GM12865 (cell line): ENCODE measurements around the gene MAG.

Source experiments
- DNase-seq: peaks from one replicate; pipeline ENCODE4 v3.0.0; 2010; ENCODE audit warnings: low read depth
- H3K4me3 ChIP-seq: 2 replicates; pipeline ENCODE4 v1.5.1; 2011; ENCODE audit warnings: mild to moderate bottlenecking, low read depth, low read length, control low read depth
- CTCF ChIP-seq: IDR thresholded peaks from 2 replicates; pipeline ENCODE4 v1.5.1; 2011; ENCODE audit warnings: low read length, control low read depth, low read depth, inconsistent platforms; ENCODE audit not compliant: insufficient read depth; ENCODE audit errors: missing control alignments

Gene MAG

GRCh38 chr19:35249848-35250711 lies 41.9 kb upstream of the MAG start:
- H3K4me3 ChIP-seq: peak overlapping the region; percentile 80
- DNase-seq: no peak
- no peak for TF ChIP-seq CTCF

- H3K4me3 ChIP-seq: no peak overlapping the region
- no peak for TF ChIP-seq CTCF
- DNase-seq: no peak
These were observed 40.5 kb upstream of the MAG start for GRCh38 chr19:35251456-35251855.

- TF ChIP-seq CTCF: no peak
- H3K4me3 ChIP-seq: no peak overlapping the region
- no peak for DNase-seq
These were observed 38.4 kb upstream of the MAG start for GRCh38 chr19:35253316-35254286.

GRCh38 chr19:35254341-35255297 lies 37.3 kb upstream of the MAG start:
- TF ChIP-seq CTCF: no peak
- no peak for DNase-seq
- no peak overlapping the region for H3K4me3 ChIP-seq

- no peak overlapping the region for H3K4me3 ChIP-seq
- DNase-seq: no peak
- no peak for TF ChIP-seq CTCF
These were observed 35.4 kb upstream of the MAG start for GRCh38 chr19:35256566-35256965.

GRCh38 chr19:35257113-35257461 lies 34.9 kb upstream of the MAG start:
- no peak overlapping the region for H3K4me3 ChIP-seq
- DNase-seq: no peak
- no peak for TF ChIP-seq CTCF
